Cerebellar nuclear complex (tissue), 1 donor: Measurements from ENCODE around the gene UPK3BL2.
"Not testable (repeated sequence)": the region's sequence is repeated elsewhere in the genome, so short reads cannot be mapped to it uniquely, and the experiment has no call there.

ENCODE experiments used
- DNase-seq, 2 experiments: peaks; one replicate each; lab custom pipeline; 2025; lab: John Stamatoyannopoulos, UW

UPK3BL2 gene

GRCh38 chr7:102543596-102543995 lies at the start of gene UPK3BL2:
UPK3BL2 (minus strand) TSS chr7:102543696; CDS start chr7:102543636, 60 bp downstream.
- DNase-seq = not testable (repeated sequence)

GRCh38 chr7:102592477-102593019 lies 49.1 kb upstream of the UPK3BL2 start:
- DNase-seq = not testable (repeated sequence)

- DNase-seq = not testable (repeated sequence)
Observed at GRCh38 chr7:102589857-102590256, 46.4 kb upstream of the UPK3BL2 start.

- not testable (repeated sequence) for DNase-seq
Observed at GRCh38 chr7:102583495-102583894, 40.0 kb upstream of the UPK3BL2 start.

GRCh38 chr7:102581722-102582121 lies 38.2 kb upstream of the UPK3BL2 start:
- DNase-seq = not testable (repeated sequence)

GRCh38 chr7:102578486-102578885 lies 35.0 kb upstream of the UPK3BL2 start:
- not testable (repeated sequence) for DNase-seq

GRCh38 chr7:102577315-102578240 lies 34.1 kb upstream of the UPK3BL2 start:
- not testable (repeated sequence) for DNase-seq

- DNase-seq = not testable (repeated sequence)
Observed at GRCh38 chr7:102576363-102576762, 32.9 kb upstream of the UPK3BL2 start.

- DNase-seq = not testable (repeated sequence)
Observed at GRCh38 chr7:102574607-102575006, 31.1 kb upstream of the UPK3BL2 start.

GRCh38 chr7:102572261-102573239 lies 29.1 kb upstream of the UPK3BL2 start, which contains the start of gene POLR2J3:
POLR2J3 (minus strand) TSS chr7:102572583; CDS start chr7:102572521, 62 bp downstream.
- not testable (repeated sequence) for DNase-seq

- not testable (repeated sequence) for DNase-seq
Observed at GRCh38 chr7:102568620-102569019, 25.1 kb upstream of the UPK3BL2 start.

GRCh38 chr7:102550808-102551422 lies 7.4 kb upstream of the UPK3BL2 start, which contains the start of gene SPDYE2:
SPDYE2 (plus strand) TSS chr7:102551226; CDS start chr7:102553256, 2,030 bp downstream.
- not testable (repeated sequence) for DNase-seq

GRCh38 chr7:102546353-102546752 lies 2.9 kb upstream of the UPK3BL2 start:
- DNase-seq = not testable (repeated sequence)

- DNase-seq = not testable (repeated sequence)
Observed at GRCh38 chr7:102545288-102545687, 1.8 kb upstream of the UPK3BL2 start.

- not testable (repeated sequence) for DNase-seq
Observed at GRCh38 chr7:102544372-102544771, 876 bp upstream of the UPK3BL2 start.

- DNase-seq = not testable (repeated sequence)
Observed at GRCh38 chr7:102542771-102543170, 725 bp downstream of the UPK3BL2 start.

- not testable (repeated sequence) for DNase-seq
Observed at GRCh38 chr7:102542083-102542482, 1.4 kb downstream of the UPK3BL2 start.

GRCh38 chr7:102540604-102541003 lies 2.9 kb downstream of the UPK3BL2 start:
- not testable (repeated sequence) for DNase-seq

- not testable (repeated sequence) for DNase-seq
Observed at GRCh38 chr7:102535062-102535615, 8.4 kb downstream of the UPK3BL2 start.

- not testable (repeated sequence) for DNase-seq
Observed at GRCh38 chr7:102532127-102532526, 11.4 kb downstream of the UPK3BL2 start.

- not testable (repeated sequence) for DNase-seq
Observed at GRCh38 chr7:102531583-102531982, 11.9 kb downstream of the UPK3BL2 start.
